HG02610 (cell line): Measurements from ENCODE around the gene BANP.
A peak's percentile ranks its signal among the peaks of the same experiment; 100 is the strongest.
"Not testable (repeated sequence)": the region's sequence is repeated elsewhere in the genome, so short reads cannot be mapped to it uniquely, and the experiment has no call there.

Experiments used
- ATAC-seq: cut with Tn5 transposase; IDR thresholded peaks from one replicate; pipeline ENCODE4 v1.9.1; 2021; ENCODE audit warnings: mild to moderate bottlenecking, moderate library complexity; ENCODE audit not compliant: unreplicated experiment

The BANP gene

GRCh38 chr16:88043208-88043910 lies 92.1 kb downstream of the BANP start:
- ATAC-seq, result not testable (repeated sequence)

GRCh38 chr16:88044121-88044581 lies 92.9 kb downstream of the BANP start:
- peak; percentile 57 for ATAC-seq

- not testable (repeated sequence) for ATAC-seq
These were observed 94.1 kb downstream of the BANP start for GRCh38 chr16:88045361-88045760.

- peak; percentile 86 for ATAC-seq
These were observed 94.6 kb downstream of the BANP start for GRCh38 chr16:88045820-88046303.

- ATAC-seq, result no peak
These were observed 96.2 kb downstream of the BANP start for GRCh38 chr16:88047462-88047861.

GRCh38 chr16:88048985-88049384 lies 97.8 kb downstream of the BANP start:
- ATAC-seq, result no peak

- ATAC-seq, result no peak
These were observed 98.6 kb downstream of the BANP start for GRCh38 chr16:88049561-88050545.

GRCh38 chr16:88050952-88051660 lies 99.9 kb downstream of the BANP start:
- no peak for ATAC-seq

- ATAC-seq, result no peak
These were observed 101.4 kb downstream of the BANP start for GRCh38 chr16:88052661-88053060.

- ATAC-seq, result not testable (repeated sequence)
These were observed 102.2 kb downstream of the BANP start for GRCh38 chr16:88053479-88053878.

- ATAC-seq, result no peak
These were observed 104.1 kb downstream of the BANP start for GRCh38 chr16:88055356-88055755.

GRCh38 chr16:88056212-88056611 lies 105.0 kb downstream of the BANP start:
- ATAC-seq, result no peak

GRCh38 chr16:88057656-88058055 lies 106.4 kb downstream of the BANP start:
- no peak for ATAC-seq

GRCh38 chr16:88058136-88058535 lies 106.9 kb downstream of the BANP start:
- no peak for ATAC-seq

GRCh38 chr16:88058817-88059216 lies 107.6 kb downstream of the BANP start:
- no peak for ATAC-seq

- no peak for ATAC-seq
These were observed 108.6 kb downstream of the BANP start for GRCh38 chr16:88059701-88060386.

- no peak for ATAC-seq
These were observed 109.4 kb downstream of the BANP start for GRCh38 chr16:88060524-88061219.

GRCh38 chr16:88061346-88062110 lies 110.3 kb downstream of the BANP start:
- ATAC-seq, result no peak
